Measurements from ENCODE around the gene GABBR2.

GABBR2 gene

DNA sequence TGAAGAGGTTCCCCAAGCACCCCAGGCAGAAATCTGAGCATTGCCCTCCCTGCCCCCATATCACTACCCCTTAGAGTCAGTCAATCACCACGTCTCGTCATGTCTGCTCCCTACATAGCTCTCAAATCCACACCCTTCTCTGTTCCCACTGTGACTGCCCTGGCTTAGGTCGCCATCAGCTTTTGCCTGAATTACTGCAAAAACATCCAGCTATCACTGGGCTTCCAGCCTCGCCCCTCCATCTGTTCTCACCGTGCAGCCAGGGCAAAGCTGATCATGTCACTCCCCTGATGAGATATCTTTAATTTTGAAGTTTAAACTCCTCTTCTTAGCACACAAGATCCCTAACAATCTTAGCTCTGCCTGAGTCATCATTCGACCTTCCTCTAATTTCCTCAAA lies 363.7 kb downstream of the GABBR2 start:
- no peak for DNase-seq (ENCODE audit: low read depth, low spot score)

DNA sequence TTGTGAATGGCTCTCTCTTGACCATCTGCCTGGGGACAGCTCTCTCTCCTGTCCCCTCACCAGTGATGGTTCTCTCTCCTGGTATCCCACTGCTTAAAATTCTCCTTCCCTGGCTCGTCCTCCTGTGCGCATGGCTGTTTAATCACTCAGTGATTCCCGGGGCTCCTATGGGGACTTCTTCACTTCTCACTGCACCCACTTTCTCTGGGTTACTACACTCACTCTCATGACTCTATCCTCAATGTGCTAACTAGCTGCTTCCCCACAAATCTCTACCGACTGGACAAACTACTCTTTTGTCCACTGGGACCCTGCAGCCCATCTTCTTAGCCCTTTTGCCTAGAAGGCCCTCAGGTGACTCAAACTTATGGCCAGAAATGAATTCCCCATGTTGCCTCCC lies 364.2 kb downstream of the GABBR2 start:
- DNase-seq (ENCODE audit: low read depth, low spot score): no peak

DNA sequence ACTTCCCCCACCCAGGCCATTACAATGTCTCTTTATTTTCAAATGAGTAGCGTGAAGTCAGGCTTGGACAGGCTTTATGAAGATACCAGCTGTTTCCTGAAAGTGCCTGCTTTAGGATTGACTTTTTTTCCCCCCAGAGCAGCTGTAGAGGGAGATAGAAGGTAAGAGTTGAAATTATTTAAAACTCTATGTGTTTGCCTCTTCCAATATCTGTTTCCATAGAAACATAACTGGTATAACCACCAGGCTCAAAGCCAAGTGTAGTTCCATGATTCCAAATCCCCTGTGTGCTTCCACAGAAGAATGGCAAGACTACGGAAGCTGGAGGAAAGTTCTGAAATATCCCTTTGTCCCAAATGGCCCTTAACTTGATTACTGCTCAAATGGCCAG lies 365.9 kb downstream of the GABBR2 start:
- DNase-seq (ENCODE audit: low read depth, low spot score): no peak

DNA sequence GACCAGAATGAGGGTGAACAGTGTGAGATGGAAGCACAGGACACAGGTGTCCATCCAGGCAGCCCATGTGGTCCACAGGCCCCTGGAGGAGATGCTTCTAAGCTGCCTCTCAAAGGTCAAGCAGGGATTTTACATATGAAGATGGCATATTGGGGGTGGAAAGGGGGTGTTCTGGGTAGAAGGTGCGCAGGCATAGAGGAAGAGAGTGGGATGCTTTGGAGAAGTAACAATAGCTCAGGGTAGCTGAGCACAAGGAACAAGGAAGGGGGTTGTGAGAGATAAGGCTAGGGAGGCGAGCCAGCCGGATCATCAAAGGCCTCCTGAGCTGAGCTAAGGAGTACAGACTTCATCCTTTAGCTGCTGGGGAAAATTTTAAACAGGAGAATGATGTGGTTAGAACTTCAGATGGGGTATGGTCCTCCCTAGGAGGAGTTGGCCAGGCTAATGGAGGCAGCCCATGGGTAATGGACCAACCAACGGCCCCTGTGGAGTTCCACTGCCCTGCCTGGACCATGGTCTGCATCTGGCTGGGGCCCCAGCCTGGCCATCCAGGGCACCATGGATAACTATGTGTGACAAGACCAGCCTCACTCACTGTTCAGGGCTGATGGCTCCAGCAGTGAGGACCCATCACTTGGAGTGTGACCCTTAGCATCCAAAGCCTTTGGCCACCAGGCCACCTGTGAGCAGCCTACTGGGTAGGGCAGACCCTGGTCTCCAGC lies 366.5 kb downstream of the GABBR2 start:
- no peak for DNase-seq (ENCODE audit: low read depth, low spot score)

DNA sequence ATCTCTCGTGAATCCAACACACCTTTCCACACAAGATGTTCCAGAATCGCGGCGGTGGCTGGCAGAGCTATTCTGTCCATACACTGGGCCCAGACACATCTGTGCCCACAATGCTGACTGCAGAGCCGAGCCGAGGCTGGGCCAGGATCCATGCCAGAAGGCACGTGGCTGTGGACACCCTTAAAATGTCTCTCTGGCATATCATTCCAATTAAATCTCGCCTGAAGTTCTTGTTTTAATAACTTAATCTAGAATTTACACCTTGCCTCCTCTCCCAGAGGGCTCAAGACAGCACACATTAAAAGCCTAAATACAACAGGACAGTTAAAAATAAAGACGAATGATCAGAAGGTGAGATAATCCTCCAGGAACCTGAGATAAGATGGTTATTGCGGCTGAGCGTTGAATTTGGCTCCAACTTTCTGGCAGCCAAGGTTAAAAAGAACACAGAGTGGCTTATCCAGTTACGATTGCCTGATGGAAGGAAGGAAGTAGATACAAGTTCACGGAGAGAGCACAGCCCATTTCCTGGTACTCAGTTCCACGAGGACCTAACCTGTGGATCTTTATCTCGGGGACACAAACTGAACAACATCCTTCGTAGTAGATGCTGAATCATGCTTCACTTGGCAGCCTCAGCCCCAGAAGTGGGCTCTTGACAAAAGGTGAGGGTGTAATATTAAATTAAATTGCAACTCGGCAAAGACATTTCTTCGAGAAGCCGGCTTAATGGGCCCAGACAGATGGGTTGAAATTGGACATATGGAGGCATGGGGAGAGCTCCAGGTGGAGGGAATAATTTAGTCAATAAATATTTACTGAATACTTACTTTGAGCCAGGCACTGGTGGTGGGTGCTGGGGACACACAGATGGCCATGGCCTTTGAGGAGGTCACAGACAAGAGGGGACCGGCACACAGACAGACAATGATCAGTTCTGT lies 367.3 kb downstream of the GABBR2 start:
- DNase-seq (ENCODE audit: low read depth, low spot score): no peak

- DNase-seq (ENCODE audit: low read depth, low spot score): no peak
Measured at GRCh38 chr9:98339987-98340800, 368.5 kb downstream of the GABBR2 start.

GRCh38 chr9:98335661-98336060 lies 373.1 kb downstream of the GABBR2 start:
- no peak for DNase-seq (ENCODE audit: low read depth, low spot score)

- DNase-seq (ENCODE audit: low read depth, low spot score): no peak
Measured at GRCh38 chr9:98334796-98335195, 373.9 kb downstream of the GABBR2 start.

- no peak for DNase-seq (ENCODE audit: low read depth, low spot score)
Measured at GRCh38 chr9:98333703-98334582, 374.8 kb downstream of the GABBR2 start.

- no peak for DNase-seq (ENCODE audit: low read depth, low spot score)
Measured at GRCh38 chr9:98332405-98332831, 376.3 kb downstream of the GABBR2 start.

DNA sequence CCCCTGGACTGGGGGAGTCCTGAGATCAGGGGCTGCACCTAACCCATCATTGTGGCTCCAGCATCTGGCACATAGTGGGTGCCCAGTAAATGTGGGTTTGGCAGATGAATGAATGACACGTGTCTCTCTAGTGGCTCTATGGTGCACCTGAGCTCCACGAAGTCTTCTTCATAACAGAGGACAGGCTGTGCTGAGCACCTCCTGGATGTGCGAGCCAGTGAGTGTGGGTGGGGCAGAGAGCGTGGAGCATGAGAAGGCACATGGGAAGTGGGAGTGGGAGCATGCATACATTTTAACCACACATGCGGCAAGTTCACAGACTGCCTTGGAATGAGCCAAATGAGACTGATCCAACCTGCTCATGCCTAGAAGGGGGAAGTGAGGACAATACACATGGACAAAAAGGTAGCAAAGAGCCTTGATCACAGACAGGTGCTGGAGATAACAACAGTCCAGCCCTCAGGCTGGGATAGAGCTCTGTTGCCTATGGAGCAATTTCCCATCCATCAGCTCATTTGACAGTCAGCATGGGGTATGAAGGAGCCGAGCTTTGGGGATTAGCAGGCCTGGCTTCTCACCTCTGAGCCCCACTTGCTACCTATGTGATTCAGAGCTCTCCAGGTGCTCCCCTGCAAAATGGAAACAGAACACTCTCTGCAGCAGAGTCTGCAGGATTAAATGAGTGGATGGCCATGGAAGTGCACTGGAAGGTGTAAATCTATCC lies 377.0 kb downstream of the GABBR2 start:
- DNase-seq (ENCODE audit: low read depth, low spot score): no peak

- DNase-seq (ENCODE audit: low read depth, low spot score): no peak
Measured at GRCh38 chr9:98330831-98331230, 377.9 kb downstream of the GABBR2 start.

DNA sequence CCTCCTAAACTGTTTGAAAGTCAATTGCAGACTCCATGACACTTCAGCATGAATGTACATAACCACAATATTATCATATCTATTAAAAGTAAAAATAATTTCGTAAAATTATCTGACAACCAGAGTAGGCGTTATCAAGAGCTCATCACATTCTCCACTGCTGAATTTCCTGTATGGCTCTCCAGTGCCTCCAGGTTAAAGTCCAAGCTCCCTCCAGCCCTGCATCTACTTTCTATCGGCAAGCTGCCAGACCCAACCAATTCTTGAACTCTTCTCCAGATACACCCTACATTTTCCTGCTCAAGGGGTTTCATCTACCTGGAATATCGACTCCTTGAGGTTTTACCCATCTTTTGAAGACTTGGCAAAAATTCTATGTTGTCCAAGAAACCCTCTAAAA lies 378.8 kb downstream of the GABBR2 start:
- DNase-seq (ENCODE audit: low read depth, low spot score): no peak

DNA sequence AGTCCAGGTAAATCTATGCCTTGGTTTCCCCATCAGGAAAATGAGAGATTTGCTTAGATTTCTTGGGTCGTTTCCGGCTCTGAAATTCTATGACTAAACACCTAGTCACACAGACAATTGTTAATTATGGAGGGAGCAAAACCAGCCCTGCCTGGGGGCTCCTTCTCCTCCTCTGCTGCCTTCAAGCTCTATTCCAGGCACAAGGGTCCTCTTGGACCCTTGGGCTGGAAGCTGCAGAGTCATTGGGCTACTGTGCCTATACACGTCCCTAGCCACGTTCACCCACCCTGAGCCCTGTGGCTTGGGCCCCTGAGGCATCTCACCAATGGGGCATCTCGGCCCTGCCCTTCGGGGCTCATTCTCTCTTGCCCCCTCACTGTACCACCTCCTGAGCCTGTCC lies 379.5 kb downstream of the GABBR2 start:
- no peak for DNase-seq (ENCODE audit: low read depth, low spot score)

DNA sequence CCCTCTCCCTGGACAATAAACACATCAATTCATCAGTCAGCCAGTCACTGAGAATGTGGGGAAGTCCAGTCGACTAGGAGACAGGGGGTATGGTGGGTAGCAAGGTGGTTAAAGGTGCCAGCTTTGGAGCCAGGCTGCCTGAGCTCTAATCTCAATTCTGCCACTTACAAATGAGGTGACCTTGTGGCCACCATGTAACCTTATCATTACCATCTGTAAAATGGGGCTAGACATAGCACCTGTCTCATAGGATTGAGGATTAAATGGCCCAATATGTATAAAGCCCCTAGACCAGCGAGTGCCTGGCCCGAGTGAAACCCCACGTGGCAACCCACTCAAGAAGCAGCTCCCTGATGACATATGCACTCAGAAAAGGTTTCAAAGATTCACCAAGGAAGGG lies 380.0 kb downstream of the GABBR2 start:
- no peak for DNase-seq (ENCODE audit: low read depth, low spot score)

DNA sequence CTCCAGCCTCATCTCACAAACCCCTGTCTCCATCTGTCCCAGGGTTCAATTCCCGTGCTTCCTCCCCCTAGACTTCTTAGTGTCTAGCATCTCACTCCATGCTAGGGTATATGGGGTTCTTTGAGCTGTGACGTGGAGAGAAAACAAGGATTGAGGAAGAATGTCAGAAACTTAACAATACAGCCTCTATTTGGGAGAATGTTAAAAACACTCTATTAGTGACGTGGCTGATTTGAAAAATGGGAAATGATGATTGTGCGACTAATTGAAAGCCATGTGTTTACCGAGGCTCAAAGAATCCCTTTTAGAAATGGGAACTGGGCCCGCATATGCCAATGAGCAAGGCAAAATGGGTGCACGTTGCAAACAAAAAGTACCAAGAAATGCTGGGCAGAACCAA lies 380.6 kb downstream of the GABBR2 start:
- no peak for DNase-seq (ENCODE audit: low read depth, low spot score)

GRCh38 chr9:98327249-98327561 lies 381.5 kb downstream of the GABBR2 start:
- DNase-seq (ENCODE audit: low read depth, low spot score): no peak

- no peak for DNase-seq (ENCODE audit: low read depth, low spot score)
Measured at GRCh38 chr9:98326459-98327248, 382.1 kb downstream of the GABBR2 start.

DNA sequence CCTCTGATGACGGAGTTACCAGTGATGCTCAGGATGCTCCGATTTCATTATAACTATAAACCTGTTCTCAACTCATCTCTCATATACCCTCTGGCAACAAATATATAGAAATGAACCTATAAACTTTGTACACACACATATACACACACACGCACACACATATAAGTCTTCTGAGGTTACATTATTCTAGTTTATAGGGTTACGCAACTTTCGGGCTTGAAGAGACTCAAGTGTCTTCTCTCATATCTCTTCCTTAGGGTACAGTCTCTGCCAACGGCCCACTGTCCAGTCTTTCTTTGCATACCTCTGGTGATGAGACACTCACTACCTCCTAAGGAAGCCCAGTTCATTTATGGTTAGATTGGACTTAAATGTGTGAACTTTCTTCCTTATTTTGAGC lies 383.9 kb downstream of the GABBR2 start:
- no peak for DNase-seq (ENCODE audit: low read depth, low spot score)

DNA sequence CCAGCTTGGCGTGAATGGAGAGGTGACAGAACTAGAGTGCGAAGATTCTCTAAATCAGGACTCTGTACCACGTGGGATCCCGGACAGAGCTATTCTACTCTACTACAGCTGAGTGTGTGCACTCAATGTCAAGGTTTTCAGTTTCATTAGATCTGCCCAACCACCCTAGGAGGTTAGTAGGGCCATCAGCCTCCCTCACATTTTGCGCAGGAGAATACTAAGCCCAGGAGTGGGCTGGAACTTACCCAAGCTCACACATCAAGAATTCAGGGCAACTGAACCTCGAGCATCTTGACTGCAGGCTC lies 385.0 kb downstream of the GABBR2 start:
- no peak for DNase-seq (ENCODE audit: low read depth, low spot score)
